ENCODE data around the gene NUPR2. TPM values are rescaled to one million over a fixed set of nuclear protein-coding genes. Genes with fewer than 3 reads are reported as not detected.
"Not testable (repeated sequence)": the region's sequence is repeated elsewhere in the genome, so short reads cannot be mapped to it uniquely, and the experiment has no call there.

Gene NUPR2
- total RNA-seq, 2 donors from 2014 or later, result not detected

DNA sequence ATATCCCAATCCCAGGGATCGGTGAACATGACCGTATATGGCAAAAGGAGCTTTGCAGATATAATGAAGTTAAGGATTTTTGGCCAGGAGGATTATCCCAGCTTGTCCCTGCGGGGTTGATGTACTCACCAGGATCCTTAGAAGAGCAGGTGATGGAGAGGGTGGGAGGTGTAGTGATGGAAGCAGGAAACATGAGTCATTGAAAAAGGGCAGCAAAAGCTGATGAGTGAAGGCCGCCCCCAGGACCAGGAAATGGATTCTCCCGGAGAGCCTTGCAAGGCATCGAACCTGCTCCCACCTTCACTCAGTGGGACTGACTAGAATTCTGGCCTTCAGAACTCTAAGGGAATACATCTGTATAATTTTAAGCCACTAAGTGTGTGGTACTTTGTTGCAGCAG is 5.2 kb upstream of the NUPR2 start:
- no peaks in the 10 kb centered on the region for H3K36me3 Mint-ChIP-seq (ENCODE audit: low read depth)
- H3K27ac Mint-ChIP-seq, result no peak overlapping the region
- Histone ChIP-seq H3K9me3 (ENCODE audit: control insufficient read depth, low read length) (peaks cover 17% of the 10 kb centered on the region), H3K27me3 (ENCODE audit: control insufficient read depth, insufficient read depth, low read length, poor library complexity, severe bottlenecking) (no peaks in the 10 kb centered on the region), H3K4me1 (ENCODE audit: control insufficient read depth, insufficient read depth, low read length) (no peaks in the 10 kb centered on the region), H3K9ac (ENCODE audit: extremely low read depth, low read length, poor library complexity, severe bottlenecking) (no peak overlapping the region), H3K36me3 (ENCODE audit: control insufficient read depth, insufficient read depth, low read length) (no peaks in the 10 kb centered on the region), H3K4me3 (ENCODE audit: low read length) (no peak overlapping the region), H3K27ac (ENCODE audit: low read depth, low read length) (no peak overlapping the region)
- no peak for TF ChIP-seq CTCF (conservative IDR thresholded peaks at IDR 0.05)
- no peak for DNase-seq
- 83 to 88% methylated on average over 6 of the region's 6 CpGs for WGBS, 2 experiments (ENCODE audit: insufficient coverage in 1 of 2, insufficient read length in 1 of 2)
- no peaks in the 10 kb centered on the region for H3K4me1 Mint-ChIP-seq
- no peak overlapping the region for H3K4me3 Mint-ChIP-seq
- peaks cover 94% of the 10 kb centered on the region for H3K9me3 Mint-ChIP-seq
- H3K27me3 Mint-ChIP-seq (ENCODE audit: insufficient read depth), result no peaks in the 10 kb centered on the region

- not testable (repeated sequence) for H3K4me3 ChIP-seq (ENCODE audit: low read length)
Measured at GRCh38 chr7:56112244-56112643, 4.0 kb downstream of the NUPR2 start.

GRCh38 chr7:56110611-56111010 is 5.6 kb downstream of the NUPR2 start:
- Mint-ChIP-seq H3K4me3 (no peak overlapping the region), H3K27ac (no peak overlapping the region), H3K9me3 (peaks cover 84% of the 10 kb centered on the region), H3K36me3 (ENCODE audit: low read depth) (no peaks in the 10 kb centered on the region), H3K27me3 (ENCODE audit: insufficient read depth) (peaks cover 2% of the 10 kb centered on the region), H3K4me1 (no peaks in the 10 kb centered on the region)
- Histone ChIP-seq H3K36me3 (ENCODE audit: control insufficient read depth, insufficient read depth, low read length) (no peaks in the 10 kb centered on the region), H3K27me3 (ENCODE audit: control insufficient read depth, insufficient read depth, low read length, poor library complexity, severe bottlenecking) (no peaks in the 10 kb centered on the region), H3K27ac (ENCODE audit: low read depth, low read length) (no peak overlapping the region), H3K9me3 (ENCODE audit: control insufficient read depth, low read length) (peaks cover 11% of the 10 kb centered on the region), H3K9ac (ENCODE audit: extremely low read depth, low read length, poor library complexity, severe bottlenecking) (no peak overlapping the region), H3K4me1 (ENCODE audit: control insufficient read depth, insufficient read depth, low read length) (no peaks in the 10 kb centered on the region), H3K4me3 (ENCODE audit: low read length) (no peak overlapping the region)
- WGBS, 2 experiments (ENCODE audit: insufficient coverage in 1 of 2, insufficient read length in 1 of 2), result 89 to 91% methylated on average over 1 of the region's 1 CpG
- TF ChIP-seq CTCF (conservative IDR thresholded peaks at IDR 0.05), result no peak
- DNase-seq, result no peak

More at GRCh38 chr7:56112244-56112643, 4.0 kb downstream of the NUPR2 start:
- not testable (repeated sequence) for H3K4me1 Mint-ChIP-seq; H3K9me3 ChIP-seq (ENCODE audit: control insufficient read depth, low read length); DNase-seq; H3K4me1 ChIP-seq (ENCODE audit: control insufficient read depth, insufficient read depth, low read length); H3K27me3 Mint-ChIP-seq (ENCODE audit: insufficient read depth); H3K27ac ChIP-seq (ENCODE audit: low read depth, low read length); H3K27me3 ChIP-seq (ENCODE audit: control insufficient read depth, insufficient read depth, low read length, poor library complexity, severe bottlenecking); H3K27ac Mint-ChIP-seq; H3K36me3 Mint-ChIP-seq (ENCODE audit: low read depth); H3K36me3 ChIP-seq (ENCODE audit: control insufficient read depth, insufficient read depth, low read length); H3K4me3 Mint-ChIP-seq; H3K9ac ChIP-seq (ENCODE audit: extremely low read depth, low read length, poor library complexity, severe bottlenecking)
- peaks cover 80% of the 10 kb centered on the region for H3K9me3 Mint-ChIP-seq
- WGBS, 2 experiments (ENCODE audit: insufficient coverage in 1 of 2, insufficient read length in 1 of 2), result 79 to 88% methylated on average over 3 of the region's 3 CpGs

DNA sequence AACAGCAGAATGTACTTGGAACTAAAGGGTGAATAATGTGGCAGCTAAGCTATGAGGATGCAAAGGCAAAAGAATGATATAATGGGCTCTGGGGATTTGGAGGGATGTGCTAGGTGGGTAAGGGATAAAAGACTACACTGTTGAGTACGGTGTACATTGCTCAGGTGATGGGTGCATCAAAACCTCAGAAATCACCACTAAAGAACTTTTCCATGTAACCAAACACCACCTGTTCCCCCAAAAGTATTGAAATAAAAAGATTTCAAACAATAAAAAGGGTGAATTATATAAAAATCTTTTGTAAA is 8.3 kb downstream of the NUPR2 start:
- Histone ChIP-seq H3K27ac (ENCODE audit: low read depth, low read length) (no peak overlapping the region), H3K9me3 (ENCODE audit: control insufficient read depth, low read length) (peaks cover 11% of the 10 kb centered on the region), H3K9ac (ENCODE audit: extremely low read depth, low read length, poor library complexity, severe bottlenecking) (no peak overlapping the region), H3K36me3 (ENCODE audit: control insufficient read depth, insufficient read depth, low read length) (peaks cover 15% of the 10 kb centered on the region), H3K4me3 (ENCODE audit: low read length) (peak overlapping the region; percentile 99), H3K27me3 (ENCODE audit: control insufficient read depth, insufficient read depth, low read length, poor library complexity, severe bottlenecking) (no peaks in the 10 kb centered on the region), H3K4me1 (ENCODE audit: control insufficient read depth, insufficient read depth, low read length) (no peaks in the 10 kb centered on the region)
- no peaks in the 10 kb centered on the region for H3K36me3 Mint-ChIP-seq (ENCODE audit: low read depth)
- no peak overlapping the region for H3K27ac Mint-ChIP-seq
- no peak for TF ChIP-seq CTCF (conservative IDR thresholded peaks at IDR 0.05)
- H3K4me3 Mint-ChIP-seq, result no peak overlapping the region
- peaks cover 83% of the 10 kb centered on the region for H3K9me3 Mint-ChIP-seq
- no peaks in the 10 kb centered on the region for H3K4me1 Mint-ChIP-seq
- WGBS, 2 experiments (ENCODE audit: insufficient coverage in 1 of 2, insufficient read length in 1 of 2), result 100% methylated on average over 1 of the region's 1 CpG; no CpG with 5 or more reads in 1 of the 2 experiments
- no peak for DNase-seq
- H3K27me3 Mint-ChIP-seq (ENCODE audit: insufficient read depth), result peaks cover 2% of the 10 kb centered on the region

Data from endodermal cell (in vitro differentiated cells).